C4-2B (cell line): ENCODE results near the gene DNAH1.
"Not testable (repeated sequence)": the region's sequence is repeated elsewhere in the genome, so short reads cannot be mapped to it uniquely, and the experiment has no call there.

ENCODE experiments used
- CTCF ChIP-seq: fragments of 450-650 bp; conservative IDR thresholded peaks from 2 replicates; pipeline ENCODE4 v1.5.1; 2017; ENCODE audit warnings: mild to moderate bottlenecking
- ZFX ChIP-seq: fragments of 450-650 bp; IDR thresholded peaks from 2 replicates; pipeline ENCODE4 v1.6.1; 2017

DNA sequence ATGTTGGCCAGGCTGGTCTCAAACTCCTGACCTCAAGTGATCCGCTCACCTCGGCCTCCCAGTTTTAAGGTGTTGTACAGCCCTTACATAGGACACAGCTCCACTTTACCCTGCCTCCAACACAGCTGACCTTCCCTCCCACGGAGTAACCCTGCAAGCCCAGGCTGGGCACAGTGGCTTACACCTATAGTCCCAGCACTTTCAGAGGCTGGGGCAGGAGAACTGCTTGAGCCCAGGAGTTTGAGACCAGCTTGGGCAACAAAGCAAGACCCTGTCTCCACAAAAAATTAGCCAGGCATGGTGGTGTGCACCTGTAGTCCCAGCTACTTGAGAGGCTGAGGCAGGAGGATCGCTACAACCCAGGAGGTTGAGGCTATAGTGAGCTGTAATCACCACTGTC is 32.1 kb upstream of the DNAH1 start:
- TF ChIP-seq CTCF, ZFX: not testable (repeated sequence)
